Measurements from ENCODE around the gene HMGA1. TPM values are rescaled to one million over a fixed set of nuclear protein-coding genes. Genes with fewer than 3 reads are reported as not detected.
A peak's percentile ranks its signal among the peaks of the same experiment; 100 is the strongest.

Gene HMGA1
- total and polyA plus RNA-seq, 2 of the 13 experiments (the other 11 are each of a cell fraction or from before 2014, with no cell fraction given) = 117 to 145 TPM

DNA sequence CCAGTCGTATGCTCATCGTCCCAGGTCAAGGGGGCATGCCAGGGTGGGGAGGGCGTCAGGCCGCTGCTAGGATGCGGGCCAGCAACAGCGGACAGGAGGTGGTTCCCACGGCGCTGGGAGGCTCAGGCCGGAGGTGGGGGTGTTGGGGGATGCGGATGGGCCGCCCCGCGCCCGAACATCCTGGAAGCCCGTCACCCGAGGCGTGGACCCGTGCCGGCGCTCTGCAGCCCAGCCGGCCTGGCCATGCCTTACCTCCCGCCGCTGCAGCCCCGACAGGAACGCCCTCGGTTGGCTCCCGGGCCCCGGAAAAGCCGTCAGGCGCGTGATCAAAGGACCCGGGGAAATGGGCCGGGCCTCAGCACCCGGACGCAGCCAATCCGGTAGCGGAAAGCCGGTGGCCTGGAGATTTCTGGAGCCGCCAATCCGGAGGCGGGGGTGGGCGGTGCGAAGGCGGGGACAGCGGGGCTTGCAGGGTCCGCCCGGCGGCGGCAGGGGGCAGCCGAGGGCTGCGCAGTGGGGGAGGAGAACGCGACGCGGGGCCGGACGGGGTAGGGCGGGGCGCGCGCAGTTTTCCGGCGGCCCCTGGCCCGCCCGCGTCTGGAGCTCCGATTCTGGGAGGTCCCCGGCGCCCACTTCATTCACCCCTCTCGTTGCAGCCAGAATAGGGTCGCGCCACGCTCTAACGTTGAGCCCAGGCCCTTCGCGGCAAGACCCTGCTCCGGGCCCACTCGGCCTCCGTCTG is 12.2 kb downstream of the HMGA1 start, which contains the start of gene SMIM29 (continued):
- TF ChIP-seq ZHX1 (CRISPR knock-in tag; IDR thresholded peaks at IDR 0.05; ENCODE audit: low read depth) = peak; percentile 58; the same call in 1 of the 2 replicates
- TF ChIP-seq ZHX2 (IDR thresholded peaks at IDR 0.05; ENCODE audit: low read depth) = no peak
- no peak for TF ChIP-seq ZHX2 (CRISPR knock-in tag; IDR thresholded peaks at IDR 0.05; ENCODE audit: borderline replicate concordance)
- peak; percentile 69; the same call in 1 of the 2 replicates for TF ChIP-seq MED13 (CRISPR knock-in tag; IDR thresholded peaks at IDR 0.05)
- TF ChIP-seq, protein P1, sequence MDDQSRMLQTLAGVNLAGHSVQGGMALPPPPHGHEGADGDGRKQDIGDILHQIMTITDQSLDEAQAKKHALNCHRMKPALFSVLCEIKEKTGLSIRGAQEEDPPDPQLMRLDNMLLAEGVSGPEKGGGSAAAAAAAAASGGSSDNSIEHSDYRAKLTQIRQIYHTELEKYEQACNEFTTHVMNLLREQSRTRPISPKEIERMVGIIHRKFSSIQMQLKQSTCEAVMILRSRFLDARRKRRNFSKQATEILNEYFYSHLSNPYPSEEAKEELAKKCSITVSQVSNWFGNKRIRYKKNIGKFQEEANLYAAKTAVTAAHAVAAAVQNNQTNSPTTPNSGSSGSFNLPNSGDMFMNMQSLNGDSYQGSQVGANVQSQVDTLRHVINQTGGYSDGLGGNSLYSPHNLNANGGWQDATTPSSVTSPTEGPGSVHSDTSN (CRISPR knock-in tag; IDR thresholded peaks at IDR 0.05; ENCODE audit: borderline replicate concordance) = no peak
- no peak for TF ChIP-seq ZNF720 (CRISPR knock-in tag; IDR thresholded peaks at IDR 0.05)
- TF ChIP-seq DRAP1 (CRISPR knock-in tag; IDR thresholded peaks at IDR 0.05) = peak; percentile 82
- no peak for TF ChIP-seq TCF7L2 (IDR thresholded peaks at IDR 0.05; ENCODE audit: low read depth, low read length)
- TF ChIP-seq, protein P2, sequence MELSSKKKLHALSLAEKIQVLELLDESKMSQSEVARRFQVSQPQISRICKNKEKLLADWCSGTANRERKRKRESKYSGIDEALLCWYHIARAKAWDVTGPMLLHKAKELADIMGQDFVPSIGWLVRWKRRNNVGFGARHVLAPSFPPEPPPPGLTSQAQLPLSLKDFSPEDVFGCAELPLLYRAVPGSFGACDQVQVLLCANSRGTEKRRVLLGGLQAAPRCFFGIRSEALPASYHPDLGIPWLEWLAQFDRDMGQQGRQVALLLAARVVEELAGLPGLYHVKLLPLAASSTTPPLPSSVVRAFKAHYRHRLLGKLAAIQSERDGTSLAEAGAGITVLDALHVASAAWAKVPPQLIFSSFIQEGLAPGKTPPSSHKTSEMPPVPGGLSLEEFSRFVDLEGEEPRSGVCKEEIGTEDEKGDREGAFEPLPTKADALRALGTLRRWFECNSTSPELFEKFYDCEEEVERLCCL (CRISPR knock-in tag; IDR thresholded peaks at IDR 0.05; ENCODE audit: borderline replicate concordance) = no peak
- TF ChIP-seq ZNF512 (CRISPR knock-in tag; IDR thresholded peaks at IDR 0.05) = 0 out of 2 replicates have a peak, but pooled peaks have one; percentile 65
- no peak for TF ChIP-seq GRHL1 (CRISPR knock-in tag; conservative IDR thresholded peaks at IDR 0.05)
- no peak for TF ChIP-seq ATRX (CRISPR knock-in tag; IDR thresholded peaks at IDR 0.05; ENCODE audit: borderline replicate concordance)

Data from HepG2 (cell line).